Keratinocyte (primary cell): Measurements from ENCODE around the gene BAIAP2. TPM values are rescaled to one million over a fixed set of nuclear protein-coding genes. Genes with fewer than 3 reads are reported as not detected.

ENCODE experiments used
- DNase-seq: peaks from one replicate; pipeline ENCODE4 v3.0.0-alpha.2; 2011; ENCODE audit warnings: low read depth, missing footprints, low spot score
- FAIRE-seq: peaks from 2 replicates; lab custom pipeline; 2011; peaks lifted over from hg19 to GRCh38; lab: Jason Lieb, UNC
- H2AFZ ChIP-seq: 2 replicates; pipeline ENCODE4 v1.6.0; 2012; ENCODE audit warnings: low read length, control low read depth, inconsistent platforms; ENCODE audit not compliant: control insufficient read depth
- H3K27ac ChIP-seq: 2 replicates; pipeline ENCODE4 v1.5.1; 2011; ENCODE audit warnings: low read length; ENCODE audit not compliant: control insufficient read depth, insufficient read depth
- H3K27me3 ChIP-seq: 3 replicates; pipeline ENCODE4 v1.6.0; 2011; ENCODE audit warnings: low read length; ENCODE audit not compliant: control insufficient read depth, insufficient read depth; ENCODE audit errors: extremely low read depth
- H3K36me3 ChIP-seq, 2 experiments: 2 replicates in 1 of 2; 3 replicates in 1 of 2; pipeline ENCODE4 v1.5.1; 2011; ENCODE audit warnings: low read length in 2 of 2, mild to moderate bottlenecking in 1 of 2; ENCODE audit not compliant: control insufficient read depth in 2 of 2, insufficient read depth in 2 of 2; ENCODE audit errors: extremely low read depth in 1 of 2
- H3K4me1 ChIP-seq: 3 replicates; pipeline ENCODE4 v1.5.1; 2011; ENCODE audit warnings: low read length; ENCODE audit not compliant: control insufficient read depth, insufficient read depth; ENCODE audit errors: extremely low read depth
- H3K4me2 ChIP-seq: 3 replicates; pipeline ENCODE4 v1.6.0; 2011; ENCODE audit warnings: low read depth, low read length; ENCODE audit not compliant: control insufficient read depth, insufficient read depth; ENCODE audit errors: extremely low read depth
- H3K4me3 ChIP-seq, 3 experiments: fragments of 200-600 bp in 1 of 3; sonication (generic) in 1 of 3; 2 replicates in 2 of 3; 3 replicates in 1 of 3; pipeline ENCODE4 v1.5.1; 2011 to 2016; ENCODE audit warnings: low read length in 3 of 3, mild to moderate bottlenecking in 3 of 3, control low read depth in 2 of 3, inconsistent platforms in 1 of 3, low read depth in 1 of 3, mixed read lengths in 1 of 3, mixed run types in 1 of 3, moderate library complexity in 1 of 3; ENCODE audit not compliant: control insufficient read depth in 2 of 3, insufficient read depth in 2 of 3; ENCODE audit errors: extremely low read depth in 1 of 3
- H3K79me2 ChIP-seq: 2 replicates; pipeline ENCODE4 v1.6.0; 2012; ENCODE audit warnings: low read length; ENCODE audit not compliant: control insufficient read depth, insufficient read depth
- H3K9ac ChIP-seq: 3 replicates; pipeline ENCODE4 v1.6.0; 2011; ENCODE audit warnings: low read length; ENCODE audit not compliant: control insufficient read depth, insufficient read depth; ENCODE audit errors: extremely low read depth
- H3K9me1 ChIP-seq: 3 replicates; pipeline ENCODE4 v1.6.0; 2011; ENCODE audit warnings: low read length; ENCODE audit not compliant: control insufficient read depth, insufficient read depth; ENCODE audit errors: extremely low read depth
- H3K9me3 ChIP-seq: 2 replicates; pipeline ENCODE4 v1.5.1; 2012; ENCODE audit warnings: low read depth, low read length; ENCODE audit not compliant: control insufficient read depth
- H4K20me1 ChIP-seq: 3 replicates; pipeline ENCODE4 v1.6.0; 2011; ENCODE audit warnings: low read length; ENCODE audit not compliant: control insufficient read depth, insufficient read depth; ENCODE audit errors: extremely low read depth
- EZH2 ChIP-seq: IDR thresholded peaks from one replicate; pipeline ENCODE4 v1.6.1; 2012; ENCODE audit warnings: inconsistent platforms, mild to moderate bottlenecking, low read length, moderate library complexity
- dilution Hi-C: fragments of 300-500 bp; cut with MboI; formaldehyde crosslinking; loops from one replicate; pipeline ENCODE4 v1.7.0; 2020; ENCODE audit warnings: low sequenced_read_pairs; ENCODE audit not compliant: extremely low pct_ligation_motif_present
- polyA plus RNA-seq, 5 experiments: library from polyadenylated mRNA; depleted of rRNA in 3 of 5; stranded (reverse) in 3 of 5; stranded (forward) in 1 of 5; unstranded in 1 of 5; fragments of >200 nt; gene quantifications; 1 replicate in 1 of 5; 2 replicates in 3 of 5; 3 replicates in 1 of 5; pipeline versions ENCODE4 v1.2.1 to v1.2.3, GENCODE V29; 2011 to 2012; ENCODE audit warnings: missing spikeins in 2 of 5, low read depth in 1 of 5, low replicate concordance in 1 of 5
- TF ChIP-seq, protein P1 (sequence below), 3 experiments: IDR thresholded peaks in 1 of 3; conservative IDR thresholded peaks in 1 of 3; optimal IDR thresholded peaks in 1 of 3; 2 replicates in 2 of 3; 3 replicates in 1 of 3; pipeline versions ENCODE3 to v1.5.1; 2011; ENCODE audit warnings: low read length in 3 of 3, mild to moderate bottlenecking in 3 of 3, moderate library complexity in 2 of 3, control low read depth in 1 of 3, inconsistent platforms in 1 of 3; ENCODE audit not compliant: insufficient read depth in 2 of 3; ENCODE audit errors: extremely low read depth in 1 of 3

The BAIAP2 gene
- polyA plus RNA-seq, 1 donor (not counting 4 experiments of a cell fraction or from before 2014, with no cell fraction given): 56.7 TPM

DNA sequence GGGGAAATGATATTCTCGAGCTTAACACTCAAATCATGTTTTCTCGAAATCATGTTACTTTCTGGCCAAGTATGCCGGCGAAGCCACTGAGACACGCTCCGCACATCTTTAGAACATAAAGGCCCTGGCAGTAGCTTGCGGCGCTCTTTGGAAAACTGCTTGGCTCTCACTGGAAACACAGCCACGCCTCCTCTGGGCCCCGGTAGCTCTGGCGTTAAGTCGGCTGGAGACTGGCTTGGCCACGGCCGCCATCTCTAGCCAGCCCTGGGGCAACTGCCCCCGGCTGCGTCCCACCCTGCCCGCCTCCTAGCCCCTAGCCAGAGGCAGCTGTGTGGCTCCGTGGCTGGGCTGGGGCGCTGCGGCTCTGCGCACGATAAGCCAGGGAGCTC lies 9.2 kb upstream of the BAIAP2 start:
- no peaks in the 10 kb centered on the region for H4K20me1 ChIP-seq
- H3K36me3 ChIP-seq: no peaks in the 10 kb centered on the region
- DNase-seq: no peak
- dilution Hi-C loops: no loop called here
- no peak overlapping the region for H3K4me2 ChIP-seq
- no peaks in the 10 kb centered on the region for H3K9me1 ChIP-seq
- no peak for TF ChIP-seq EZH2
- H3K9me3 ChIP-seq: peaks cover 3% of the 10 kb centered on the region
- no peak overlapping the region for H2AFZ ChIP-seq
- no peak overlapping the region for H3K4me3 ChIP-seq
- H3K9ac ChIP-seq: no peak overlapping the region
- FAIRE-seq: no peak
- no peak overlapping the region for H3K27ac ChIP-seq
- no peaks in the 10 kb centered on the region for H3K79me2 ChIP-seq
- H3K4me1 ChIP-seq: peaks cover 12% of the 10 kb centered on the region
- peaks cover 41% of the 10 kb centered on the region for H3K27me3 ChIP-seq

DNA sequence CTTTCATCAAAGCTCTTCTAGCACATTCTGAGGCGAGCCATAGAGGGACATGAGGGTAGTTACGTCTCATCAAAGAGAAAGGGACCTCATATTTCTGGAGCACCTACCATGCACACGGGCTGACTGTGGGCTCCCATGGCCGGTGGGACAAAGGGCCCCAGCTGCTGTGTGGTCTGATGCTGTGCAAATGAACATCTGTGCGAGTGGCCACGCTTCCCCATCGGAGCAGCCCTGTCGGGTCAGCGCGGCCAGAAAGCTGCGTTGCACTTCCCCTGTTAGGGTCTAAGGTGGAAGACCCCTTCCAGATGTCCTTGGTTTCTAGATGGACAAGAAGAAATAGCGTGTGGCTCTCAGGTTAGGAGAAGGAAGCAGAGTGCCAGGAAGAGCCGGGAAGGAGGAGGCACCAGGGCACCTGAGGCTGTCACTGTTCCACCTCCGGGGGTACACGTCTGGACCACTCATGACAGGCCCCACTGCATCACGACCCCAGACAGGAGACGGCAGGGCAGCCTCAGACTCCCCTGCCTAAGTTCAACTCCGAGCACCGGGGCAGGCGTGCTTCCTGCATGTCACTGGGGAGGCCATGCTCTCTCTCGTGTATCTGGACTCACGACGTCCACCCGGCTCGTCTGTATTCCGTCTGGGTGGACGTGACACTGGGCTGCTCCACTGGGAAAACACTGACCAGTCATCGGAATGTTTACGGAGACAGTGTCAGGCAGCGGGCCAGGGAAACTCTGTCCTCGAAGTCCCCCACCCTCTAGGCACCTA lies 8.5 kb upstream of the BAIAP2 start:
- no peak overlapping the region for H2AFZ ChIP-seq
- TF ChIP-seq EZH2: no peak
- TF ChIP-seq, protein P1, sequence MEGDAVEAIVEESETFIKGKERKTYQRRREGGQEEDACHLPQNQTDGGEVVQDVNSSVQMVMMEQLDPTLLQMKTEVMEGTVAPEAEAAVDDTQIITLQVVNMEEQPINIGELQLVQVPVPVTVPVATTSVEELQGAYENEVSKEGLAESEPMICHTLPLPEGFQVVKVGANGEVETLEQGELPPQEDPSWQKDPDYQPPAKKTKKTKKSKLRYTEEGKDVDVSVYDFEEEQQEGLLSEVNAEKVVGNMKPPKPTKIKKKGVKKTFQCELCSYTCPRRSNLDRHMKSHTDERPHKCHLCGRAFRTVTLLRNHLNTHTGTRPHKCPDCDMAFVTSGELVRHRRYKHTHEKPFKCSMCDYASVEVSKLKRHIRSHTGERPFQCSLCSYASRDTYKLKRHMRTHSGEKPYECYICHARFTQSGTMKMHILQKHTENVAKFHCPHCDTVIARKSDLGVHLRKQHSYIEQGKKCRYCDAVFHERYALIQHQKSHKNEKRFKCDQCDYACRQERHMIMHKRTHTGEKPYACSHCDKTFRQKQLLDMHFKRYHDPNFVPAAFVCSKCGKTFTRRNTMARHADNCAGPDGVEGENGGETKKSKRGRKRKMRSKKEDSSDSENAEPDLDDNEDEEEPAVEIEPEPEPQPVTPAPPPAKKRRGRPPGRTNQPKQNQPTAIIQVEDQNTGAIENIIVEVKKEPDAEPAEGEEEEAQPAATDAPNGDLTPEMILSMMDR (optimal IDR thresholded peaks at IDR 0.05 in 1 of 3, IDR thresholded peaks at IDR 0.05 in 1 of 3, conservative IDR thresholded peaks at IDR 0.05 in 1 of 3; ENCODE audit: extremely low read depth in 1 of 3, insufficient read depth in 2 of 3, low read length in 3 of 3): no peak
- no peaks in the 10 kb centered on the region for H3K79me2 ChIP-seq
- no peak overlapping the region for H3K27ac ChIP-seq
- H3K4me2 ChIP-seq: no peak overlapping the region
- peaks cover 8% of the 10 kb centered on the region for H3K4me1 ChIP-seq
- dilution Hi-C loops: no loop called here
- H3K9me1 ChIP-seq: no peaks in the 10 kb centered on the region
- DNase-seq (no peak), FAIRE-seq (no peak)
- no peak overlapping the region for H3K9ac ChIP-seq
- H3K36me3 ChIP-seq: no peaks in the 10 kb centered on the region
- no peaks in the 10 kb centered on the region for H4K20me1 ChIP-seq
- H3K9me3 ChIP-seq: peaks cover 3% of the 10 kb centered on the region
- H3K27me3 ChIP-seq: peaks cover 48% of the 10 kb centered on the region
- no peak overlapping the region for H3K4me3 ChIP-seq
